GM19467 (cell line): ENCODE results near the gene EPB41.
"Not testable (repeated sequence)": the region's sequence is repeated elsewhere in the genome, so short reads cannot be mapped to it uniquely, and the experiment has no call there.

Experiments
- ATAC-seq: cut with Tn5 transposase; IDR thresholded peaks from one replicate; pipeline ENCODE4 v1.9.1; 2021; ENCODE audit warnings: mild to moderate bottlenecking, moderate library complexity; ENCODE audit not compliant: unreplicated experiment

EPB41 gene

DNA sequence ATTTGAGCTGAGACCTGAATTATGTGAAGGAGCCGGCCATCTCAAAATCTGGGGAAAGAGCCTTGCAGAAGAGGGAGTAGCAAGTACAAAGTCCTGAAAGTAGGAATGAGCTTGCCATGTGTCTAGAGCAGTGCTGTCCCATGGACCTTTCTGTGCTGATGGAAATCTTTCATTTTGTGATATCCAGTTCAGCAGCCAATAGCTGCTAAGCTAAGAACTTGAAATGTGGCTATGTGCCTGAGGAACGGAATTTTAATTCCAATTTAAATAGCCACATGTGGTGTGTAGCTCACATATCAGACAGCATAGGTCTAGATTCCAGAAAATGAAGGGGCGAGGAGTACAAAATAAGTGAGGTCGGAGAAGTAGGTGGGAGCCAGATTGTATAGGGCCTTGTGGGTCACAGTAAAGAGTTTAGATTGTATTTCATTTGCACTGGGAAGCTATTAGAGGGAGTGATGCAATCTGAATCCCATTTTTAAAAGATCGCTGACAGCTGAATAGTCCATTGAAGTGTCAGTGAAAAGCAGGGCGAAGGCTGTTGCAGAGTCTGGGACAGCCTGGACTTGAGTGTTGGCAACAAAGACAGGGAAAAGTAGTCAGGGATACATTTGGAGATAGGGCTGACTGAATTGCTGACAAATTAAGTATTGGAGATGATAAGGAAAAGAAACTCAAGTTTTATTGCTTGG, 129.1 kb downstream of the EPB41 start:
- ATAC-seq = no peak

- ATAC-seq = no peak
Measured at GRCh38 chr1:29044010-29044409, 129.6 kb downstream of the EPB41 start.

DNA sequence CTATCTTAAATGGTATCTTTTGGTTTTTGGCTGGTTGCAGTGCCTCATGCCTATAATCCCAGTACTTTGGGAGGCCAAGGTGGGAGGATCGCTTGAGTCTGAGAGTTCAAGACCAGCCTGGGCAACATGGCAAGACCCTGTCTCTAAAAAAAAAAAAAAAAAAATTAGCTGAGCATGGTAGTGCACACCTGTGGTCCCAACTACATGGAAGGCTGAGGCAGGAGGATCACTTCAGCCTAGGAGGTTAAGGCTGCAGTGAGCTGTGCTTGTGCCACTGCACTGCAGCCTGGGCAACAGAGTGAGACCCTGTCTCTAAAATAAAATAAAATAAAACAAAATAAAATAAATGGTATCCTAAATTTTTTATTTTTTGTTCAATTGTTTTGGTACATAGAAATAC, 131.3 kb downstream of the EPB41 start:
- not testable (repeated sequence) for ATAC-seq

DNA sequence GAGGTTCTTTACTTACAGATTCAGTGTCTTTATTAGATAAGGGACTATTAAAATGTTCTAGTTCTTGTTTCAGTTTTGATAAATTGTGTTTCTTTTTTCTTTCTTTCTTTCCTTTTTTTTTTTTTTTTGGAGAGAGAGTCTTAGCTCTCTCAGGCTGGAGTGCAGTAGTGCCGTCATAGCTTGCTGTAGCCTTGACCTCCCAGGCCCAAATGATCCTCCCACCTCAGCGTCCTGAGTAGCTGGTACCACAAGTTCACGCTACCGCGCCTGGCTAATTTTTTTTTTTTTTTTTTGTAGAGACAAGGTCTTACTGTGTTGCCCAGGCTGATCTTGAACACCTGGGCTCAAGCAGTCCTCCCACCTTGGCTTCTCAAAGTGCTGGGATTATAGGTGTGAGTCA, 132.8 kb downstream of the EPB41 start:
- ATAC-seq = no peak

DNA sequence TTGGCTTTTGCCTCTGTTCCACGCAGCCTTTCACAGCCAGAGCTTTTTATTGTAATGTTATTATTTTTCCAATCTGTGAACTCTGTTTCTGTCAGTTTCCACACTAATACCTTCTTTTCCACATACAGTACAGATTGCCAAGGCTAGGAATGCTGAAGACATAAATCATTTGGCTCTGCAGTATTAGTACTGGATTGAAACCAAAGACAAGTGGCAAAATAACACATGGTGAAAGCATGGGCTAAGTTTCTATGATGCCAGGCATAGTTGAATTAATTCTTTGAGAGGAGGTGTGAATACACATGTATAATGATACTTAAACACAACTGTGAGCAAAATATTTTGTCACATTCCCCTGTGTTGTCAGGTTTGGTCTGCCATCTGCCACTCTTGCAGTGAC, 135.8 kb downstream of the EPB41 start:
- ATAC-seq = no peak

DNA sequence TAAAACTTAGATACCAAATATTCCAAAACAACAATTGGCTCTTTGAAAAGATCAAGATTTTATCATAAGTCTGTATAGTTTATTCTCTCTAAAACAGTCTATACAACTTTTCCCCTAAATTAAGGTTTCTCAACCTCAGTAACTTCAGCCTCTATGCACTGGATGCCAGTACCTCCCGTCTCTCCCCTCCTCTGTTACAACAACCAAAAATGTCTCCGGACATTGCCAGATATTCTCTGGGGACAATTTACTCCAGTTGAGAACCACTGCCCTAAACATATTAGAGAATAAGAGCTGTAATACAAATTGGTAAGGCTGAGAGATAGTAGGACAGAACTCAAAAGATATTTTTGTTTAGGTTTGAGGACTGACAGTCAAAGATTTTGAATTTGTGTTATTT, 137.7 kb downstream of the EPB41 start:
- no peak for ATAC-seq

GRCh38 chr1:29052941-29053340, 138.6 kb downstream of the EPB41 start:
- no peak for ATAC-seq

DNA sequence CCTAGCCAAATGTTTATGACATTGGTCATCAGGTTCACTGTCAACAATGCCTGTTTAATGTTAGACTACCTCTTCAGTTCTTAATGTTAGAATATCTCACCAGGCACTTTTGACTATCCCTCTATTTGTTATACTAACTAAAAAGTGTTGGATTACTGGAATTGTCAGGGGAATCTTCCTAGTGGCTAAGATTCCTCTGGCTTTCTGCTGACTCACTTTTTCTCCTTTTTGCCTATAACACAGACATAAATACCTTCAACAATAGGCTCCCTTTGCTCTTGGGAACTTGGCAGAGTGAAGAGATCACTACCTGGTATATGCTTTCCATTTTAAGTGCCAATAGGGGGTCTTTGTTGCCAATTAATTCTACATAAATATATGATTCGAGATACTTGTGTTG, 140.8 kb downstream of the EPB41 start:
- ATAC-seq = no peak

DNA sequence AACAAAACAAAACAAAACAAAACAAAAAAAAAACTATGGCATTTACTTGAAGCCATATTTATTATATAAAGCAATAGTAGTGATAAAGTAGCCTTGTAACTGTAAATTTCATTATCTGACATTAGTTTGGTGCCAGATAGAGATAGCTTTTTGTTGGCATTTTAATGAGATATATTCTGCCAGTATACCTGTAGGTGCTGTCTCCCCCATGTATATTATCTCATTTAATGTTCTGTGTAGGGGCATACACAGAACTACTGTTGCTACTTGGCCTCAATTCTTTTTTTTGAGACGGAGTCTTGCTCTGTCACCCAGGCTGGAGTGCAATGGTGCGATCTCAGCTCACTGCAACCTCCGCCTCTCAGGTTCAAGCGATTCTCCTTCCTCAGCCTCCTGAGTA, 141.9 kb downstream of the EPB41 start:
- ATAC-seq = no peak

DNA sequence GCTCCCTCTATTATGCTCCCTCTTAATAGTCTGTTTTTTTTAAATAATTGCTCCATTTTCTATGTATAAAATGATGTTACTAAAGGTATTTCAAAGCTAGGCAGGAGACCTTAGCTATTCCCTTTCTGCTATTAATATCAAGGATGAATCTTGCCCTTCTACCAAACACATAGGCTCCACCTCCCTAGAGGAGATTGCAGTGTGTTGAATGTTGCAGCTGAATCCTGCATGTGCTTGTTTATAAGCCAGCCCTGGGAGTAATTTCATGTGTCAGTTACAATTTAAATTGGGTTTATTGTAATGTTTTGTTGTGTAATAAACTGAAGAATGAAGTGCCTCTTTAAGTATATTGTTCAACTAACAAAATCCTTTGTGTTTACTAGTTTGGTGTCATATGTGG, 143.3 kb downstream of the EPB41 start:
- ATAC-seq = no peak

GRCh38 chr1:29062157-29062942, 148.0 kb downstream of the EPB41 start:
- ATAC-seq = no peak

- no peak for ATAC-seq
Measured at GRCh38 chr1:29064064-29064463, 149.7 kb downstream of the EPB41 start.

- no peak for ATAC-seq
Measured at GRCh38 chr1:29077155-29077554, 162.8 kb downstream of the EPB41 start.

DNA sequence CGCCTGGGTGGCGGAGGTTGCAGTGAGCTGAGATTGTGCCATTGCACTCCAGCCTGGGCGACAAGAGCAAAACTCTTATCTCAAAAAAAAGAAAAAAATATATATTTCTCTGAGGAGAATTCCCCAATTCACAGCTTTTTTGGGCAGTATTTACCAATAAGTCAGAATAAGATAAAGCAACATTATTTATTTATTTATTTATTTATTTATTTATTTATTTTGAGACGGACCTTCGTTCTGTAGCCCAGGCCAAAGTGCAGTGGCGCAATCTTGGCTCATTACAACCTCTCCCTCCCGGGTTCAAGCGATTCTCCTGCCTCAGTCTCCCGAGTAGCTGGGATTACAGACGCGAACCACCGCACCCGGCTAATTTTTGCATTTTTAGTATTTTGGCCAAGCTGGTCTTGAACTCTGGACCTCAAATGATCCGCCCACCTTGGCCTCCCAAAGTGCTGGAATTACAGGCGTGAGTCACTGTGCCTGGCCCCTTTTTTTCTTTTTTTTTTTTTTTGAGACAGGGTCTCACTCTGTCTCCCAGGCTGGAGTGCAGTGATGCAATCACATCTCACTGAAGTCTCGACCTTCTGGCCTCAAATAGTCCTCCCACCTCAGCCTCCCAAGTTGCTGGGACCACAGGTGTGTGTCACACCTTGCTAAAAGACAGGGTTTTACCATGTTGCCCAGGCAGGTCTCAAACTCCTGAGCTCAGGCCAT, 165.7 kb downstream of the EPB41 start:
- not testable (repeated sequence) for ATAC-seq

DNA sequence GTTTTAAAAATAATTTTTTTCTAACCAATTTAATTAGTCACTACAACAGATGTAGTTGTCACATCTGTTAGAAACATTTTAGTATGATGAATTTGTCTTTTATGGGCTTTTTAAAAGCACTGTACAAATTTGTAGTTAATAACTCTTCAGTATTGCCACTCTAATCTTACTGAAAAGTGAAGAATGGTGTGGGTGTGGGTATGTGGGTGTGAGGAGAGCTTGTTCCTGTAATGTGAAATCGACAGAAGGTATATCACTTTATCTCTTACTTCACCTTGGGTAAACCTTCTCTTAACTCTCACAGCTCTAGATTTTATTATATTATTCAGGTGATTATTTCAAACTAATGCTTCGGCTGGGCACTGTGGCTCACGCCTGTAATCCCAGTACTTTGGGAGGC, 166.8 kb downstream of the EPB41 start:
- ATAC-seq = no peak

GRCh38 chr1:29082519-29082918, 168.2 kb downstream of the EPB41 start:
- ATAC-seq = no peak

- ATAC-seq = no peak
Measured at GRCh38 chr1:29083317-29084195, 169.2 kb downstream of the EPB41 start.

GRCh38 chr1:29084196-29084521, 169.8 kb downstream of the EPB41 start:
- no peak for ATAC-seq

DNA sequence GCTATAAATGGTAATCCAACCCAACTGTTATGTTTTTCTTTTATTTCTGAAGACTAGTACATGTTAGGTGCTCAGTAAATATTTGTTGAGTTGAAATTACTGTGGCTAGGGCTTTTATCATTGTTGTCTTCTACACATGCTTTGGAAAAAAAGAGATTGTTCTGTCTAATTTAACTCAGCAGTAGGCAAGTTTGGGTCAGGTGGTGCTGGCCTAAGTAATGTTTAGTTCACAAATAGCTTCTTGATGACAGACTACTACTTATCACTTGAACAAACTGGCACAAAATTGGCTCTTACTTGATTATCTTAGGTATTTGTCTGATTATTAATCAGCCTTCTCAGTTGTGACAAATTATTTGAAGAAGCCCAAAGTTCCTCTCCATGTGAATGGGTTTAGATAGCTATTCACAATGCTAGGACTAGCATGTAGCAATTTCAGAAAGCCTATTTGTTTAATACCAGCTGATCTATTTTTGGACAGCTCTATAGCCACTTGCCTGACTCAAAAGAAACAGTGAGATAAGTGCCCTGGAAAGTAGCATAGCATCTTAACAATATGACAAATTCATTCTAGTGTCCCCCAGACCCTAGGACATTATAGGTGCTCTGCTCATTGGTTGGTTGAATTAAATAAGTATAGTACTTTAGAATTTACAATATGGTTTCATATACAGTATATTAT, 176.7 kb downstream of the EPB41 start:
- ATAC-seq = no peak

DNA sequence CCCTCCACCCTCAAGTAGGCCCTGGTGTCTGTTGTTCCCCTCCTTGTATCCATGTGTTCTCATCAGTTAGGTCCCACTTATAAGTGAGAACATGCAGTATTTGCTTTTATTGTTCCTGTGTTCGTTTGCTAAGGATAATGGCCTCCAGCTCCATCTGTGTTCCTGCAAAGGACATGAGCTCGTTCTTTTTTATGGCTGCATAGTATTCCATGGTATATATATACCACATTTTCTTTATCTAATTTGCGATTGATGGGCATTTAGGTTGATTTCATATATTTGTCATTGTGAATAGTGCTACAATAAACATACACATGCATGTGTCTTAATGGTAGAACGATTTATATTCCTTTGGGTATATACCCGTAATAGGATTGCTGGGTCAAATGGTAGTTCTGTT, 178.3 kb downstream of the EPB41 start:
- not testable (repeated sequence) for ATAC-seq
